ENCODE measurements around the gene PCK1.

PCK1 gene

GRCh38 chr20:57598060-57598459, 37.1 kb downstream of the PCK1 start:
- DNase-seq, result peak in 2 of 10 donors; percentile 42 to 56
- intact Hi-C loops (cut with DNase I), result loop anchor here (10.0 kb wide), 1 partner anchor 577 kb away; no protein-coding TSS in a partner anchor

GRCh38 chr20:57598491-57598890, 37.6 kb downstream of the PCK1 start:
- intact Hi-C loops (cut with DNase I), result loop anchor here (10.0 kb wide), 1 partner anchor 576 kb away; no protein-coding TSS in a partner anchor
- peak in 2 of 10 donors; percentile 54 to 59 for DNase-seq

GRCh38 chr20:57600320-57601210, 39.7 kb downstream of the PCK1 start:
- intact Hi-C loops (cut with DNase I), result no loop called here
- DNase-seq, result peak in 3 of 10 donors; percentile 43 to 59 (median 58)

- no peak for DNase-seq
- intact Hi-C loops (cut with DNase I), result no loop called here
These were observed 40.3 kb downstream of the PCK1 start for GRCh38 chr20:57601211-57601570.

- no peak for DNase-seq
- intact Hi-C loops (cut with DNase I), result no loop called here
These were observed 40.8 kb downstream of the PCK1 start for GRCh38 chr20:57601737-57602136.

GRCh38 chr20:57603120-57603519, 42.2 kb downstream of the PCK1 start:
- peak in 2 of 10 donors; percentile 20 to 21 for DNase-seq
- intact Hi-C loops (cut with DNase I), result no loop called here

GRCh38 chr20:57605045-57605444, 44.1 kb downstream of the PCK1 start:
- intact Hi-C loops (cut with DNase I), result no loop called here
- no peak for DNase-seq

GRCh38 chr20:57605878-57606277, 45.0 kb downstream of the PCK1 start:
- no peak for DNase-seq
- intact Hi-C loops (cut with DNase I), result no loop called here

- intact Hi-C loops (cut with DNase I), result no loop called here
- DNase-seq, result peak in 1 of 10 donors; percentile 65
These were observed 47.6 kb downstream of the PCK1 start for GRCh38 chr20:57608516-57608915.

GRCh38 chr20:57609086-57609841, 48.4 kb downstream of the PCK1 start:
- peak in 2 of 10 donors; percentile 59 to 77 for DNase-seq
- intact Hi-C loops (cut with DNase I), result no loop called here

GRCh38 chr20:57609842-57610167, 48.9 kb downstream of the PCK1 start:
- intact Hi-C loops (cut with DNase I), result no loop called here
- DNase-seq, result no peak

GRCh38 chr20:57610261-57610952, 49.5 kb downstream of the PCK1 start:
- intact Hi-C loops (cut with DNase I), result no loop called here
- DNase-seq, result peak in 3 of 10 donors; percentile 58 to 87 (median 60)

GRCh38 chr20:57611586-57612311, 50.8 kb downstream of the PCK1 start:
- intact Hi-C loops (cut with DNase I), result no loop called here
- DNase-seq, result peak in 5 of 10 donors; percentile 9 to 71 (median 59)

GRCh38 chr20:57612436-57612835, 51.5 kb downstream of the PCK1 start:
- peak in 2 of 10 donors; percentile 7 to 36 for DNase-seq
- intact Hi-C loops (cut with DNase I), result no loop called here

- peak in 2 of 10 donors; percentile 10 to 24 for DNase-seq
- intact Hi-C loops (cut with DNase I), result no loop called here
These were observed 52.0 kb downstream of the PCK1 start for GRCh38 chr20:57612916-57613315.

- peak in 3 of 10 donors; percentile 1 to 51 (median 31) for DNase-seq
- intact Hi-C loops (cut with DNase I), result no loop called here
These were observed 52.6 kb downstream of the PCK1 start for GRCh38 chr20:57613481-57613921.

- DNase-seq, result peak in 4 of 10 donors; percentile 3 to 59 (median 52)
- intact Hi-C loops (cut with DNase I), result no loop called here
These were observed 53.9 kb downstream of the PCK1 start for GRCh38 chr20:57614490-57615444.

- intact Hi-C loops (cut with DNase I), result no loop called here
- DNase-seq, result peak in 4 of 10 donors; percentile 2 to 65 (median 39)
These were observed 54.5 kb downstream of the PCK1 start for GRCh38 chr20:57615445-57615811.
